Measurements from ENCODE around the gene POM121. TPM values are rescaled to one million over a fixed set of nuclear protein-coding genes. Genes with fewer than 3 reads are reported as not detected.
"Not testable (repeated sequence)": the region's sequence is repeated elsewhere in the genome, so short reads cannot be mapped to it uniquely, and the experiment has no call there.

Gene POM121
- 6.7 and 7.1 TPM in 2 replicates for total RNA-seq (2014; rRNA removed; shearing (Covaris generic))

DNA sequence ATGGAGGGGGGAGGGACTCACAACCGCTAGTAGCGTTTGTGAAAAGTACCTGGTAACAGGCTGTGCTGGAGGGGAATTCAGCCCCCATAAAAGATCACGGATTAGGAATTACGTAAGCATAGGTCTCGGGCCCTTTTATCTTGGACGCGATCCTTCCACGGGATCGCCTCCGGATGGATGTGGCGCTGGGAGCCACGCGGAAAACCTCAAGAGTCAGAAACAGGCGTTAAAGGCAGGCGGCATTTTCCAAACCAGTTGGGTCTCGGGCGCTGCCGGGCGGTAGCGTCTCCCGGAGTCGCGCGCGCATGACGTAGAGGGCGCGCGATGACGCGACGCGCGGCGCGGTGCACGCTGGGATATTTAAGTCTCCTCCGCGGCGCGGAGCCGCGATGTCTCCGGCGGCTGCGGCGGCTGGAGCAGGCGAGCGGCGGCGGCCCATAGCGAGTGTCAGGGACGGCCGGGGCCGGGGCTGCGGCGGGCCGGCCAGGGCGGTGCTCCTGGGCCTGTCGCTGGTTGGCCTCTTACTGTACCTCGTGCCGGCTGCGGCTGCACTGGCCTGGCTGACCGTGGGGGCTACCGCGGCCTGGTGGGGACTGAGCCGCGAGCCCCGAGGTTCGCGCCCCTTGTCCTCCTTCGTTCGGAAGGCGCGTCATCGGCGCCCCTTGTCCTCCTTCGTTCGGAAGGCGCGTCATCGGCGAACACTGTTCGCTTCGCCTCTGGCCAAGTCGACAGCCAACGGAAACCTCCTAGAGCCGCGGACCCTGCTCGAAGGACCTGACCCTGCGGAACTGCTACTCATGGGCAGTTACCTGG, at the start of gene POM121:
Gene POM121 (plus strand): TSS at position 363 of the 813 bp plus-strand sequence. CDS start 27 bp downstream, at position 390.
- peak; percentile 96 for DNase-seq (ENCODE audit: low read depth)

DNA sequence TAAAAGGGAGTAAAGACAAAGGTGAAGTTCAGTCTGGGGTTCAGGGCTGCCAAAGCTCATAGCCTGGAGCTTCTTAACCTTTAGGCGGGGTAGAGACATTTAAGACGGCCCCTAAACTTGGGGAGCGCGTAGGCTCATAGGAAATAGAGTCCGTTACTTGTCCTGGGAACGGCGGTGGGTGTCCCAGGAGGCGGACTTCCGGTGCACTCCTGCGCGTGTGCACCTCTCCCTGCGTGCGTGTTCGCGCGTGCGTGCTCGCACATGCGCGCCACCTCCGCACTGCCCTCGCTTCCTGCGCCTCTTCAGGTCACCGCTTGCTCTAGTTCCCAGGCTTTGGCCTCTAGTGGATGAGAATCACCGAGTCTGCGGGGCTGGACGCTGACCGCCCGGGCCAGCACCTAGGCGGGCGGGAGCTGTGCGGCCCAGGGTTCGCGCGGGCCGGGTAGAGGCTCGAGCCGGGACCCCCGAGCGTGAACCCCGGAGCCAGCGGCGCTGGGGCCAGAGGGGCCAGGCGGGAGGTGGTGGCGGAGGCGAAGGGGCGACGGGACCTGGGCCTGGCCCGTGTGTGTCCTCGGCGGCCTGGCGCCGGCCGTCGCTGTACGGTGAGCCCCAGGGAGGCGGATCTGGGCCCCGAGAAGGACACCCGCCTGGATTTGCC, 45.7 kb upstream of the POM121 start:
- peak; percentile 94 for DNase-seq (ENCODE audit: low read depth)

DNA sequence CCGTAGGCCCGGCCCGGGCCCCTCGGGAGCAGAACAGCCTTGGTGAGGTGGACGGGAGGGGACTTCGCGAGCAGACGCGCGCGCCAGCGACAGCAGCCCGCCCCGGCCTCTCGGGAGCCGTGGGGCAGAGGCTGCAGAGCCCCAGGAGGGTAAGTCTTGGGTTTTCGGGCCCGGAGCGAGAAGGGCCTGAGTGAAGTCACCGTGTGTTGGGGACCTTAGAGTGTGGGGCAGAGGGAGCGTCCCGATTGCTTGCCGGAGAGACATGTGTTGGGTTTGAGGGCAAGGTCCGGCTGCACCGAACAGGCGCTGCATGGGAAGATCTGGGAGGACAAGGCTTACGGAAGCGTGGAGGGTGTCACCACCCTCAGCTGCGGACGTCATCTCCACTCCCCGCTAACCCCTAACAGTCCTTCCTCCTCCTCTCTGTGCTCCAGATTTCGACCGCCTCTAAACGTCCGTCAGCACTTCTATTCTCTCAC, 45.1 kb upstream of the POM121 start:
- peak; percentile 77 for DNase-seq (ENCODE audit: low read depth)

DNA sequence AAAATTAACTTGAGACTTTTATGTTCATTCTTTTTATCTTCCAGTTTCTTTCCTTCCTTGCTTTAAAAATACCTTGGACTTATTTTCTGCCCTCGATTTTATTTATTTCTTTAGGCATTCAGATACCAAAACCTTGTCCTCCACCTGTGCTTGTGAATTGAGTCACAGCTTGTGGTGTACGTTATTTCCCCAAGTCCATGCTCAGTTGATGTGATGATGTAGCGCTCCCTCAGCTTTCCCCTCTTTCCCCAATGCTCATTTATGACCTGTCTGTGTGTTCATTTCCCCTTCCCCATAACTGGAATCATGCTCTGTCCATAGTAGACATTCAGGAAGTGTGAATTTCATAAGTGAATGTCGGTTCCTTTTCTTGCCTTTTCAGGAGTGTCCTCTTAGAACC, 33.1 kb upstream of the POM121 start:
- not testable (repeated sequence) for DNase-seq (ENCODE audit: low read depth)

DNA sequence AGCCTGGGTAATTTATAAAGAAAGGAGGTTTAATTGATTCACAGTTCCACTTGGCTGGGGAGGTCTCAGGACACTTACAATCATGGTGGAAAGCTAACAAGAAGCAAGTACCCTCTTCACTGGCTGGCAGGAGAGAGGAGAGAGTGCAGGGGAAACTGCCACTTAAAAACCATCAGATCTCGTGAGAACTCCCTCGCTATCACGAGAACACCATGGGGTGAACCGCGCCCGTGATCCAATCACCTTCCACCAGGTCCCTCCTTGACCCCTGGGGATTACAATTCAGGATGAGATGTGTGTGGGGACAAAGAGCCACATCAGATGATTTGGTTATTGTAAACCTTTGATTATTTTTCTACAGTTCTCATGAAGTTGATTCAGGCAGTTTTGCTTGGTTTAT, 20.2 kb upstream of the POM121 start:
- DNase-seq (ENCODE audit: low read depth): not testable (repeated sequence)

DNA sequence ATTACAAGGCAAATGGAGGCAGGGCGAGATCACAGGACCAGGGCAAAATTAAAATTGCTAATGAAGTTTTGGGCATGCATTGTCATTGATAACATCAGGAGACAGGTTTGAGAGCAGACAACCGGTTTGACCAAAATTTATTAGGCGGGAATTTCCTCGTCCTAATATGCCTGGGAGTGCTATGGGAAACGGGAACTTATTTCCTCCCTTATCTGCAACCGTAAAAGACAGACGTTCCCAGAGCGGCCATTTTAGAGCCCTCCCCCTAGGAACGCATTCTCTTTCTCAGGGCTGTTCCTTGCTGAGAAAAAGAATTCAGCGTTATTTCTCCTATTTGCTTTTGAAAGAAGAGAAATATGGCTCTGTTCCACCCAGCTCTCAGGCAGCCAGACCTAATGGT, 16.5 kb upstream of the POM121 start:
- DNase-seq (ENCODE audit: low read depth): not testable (repeated sequence)

DNA sequence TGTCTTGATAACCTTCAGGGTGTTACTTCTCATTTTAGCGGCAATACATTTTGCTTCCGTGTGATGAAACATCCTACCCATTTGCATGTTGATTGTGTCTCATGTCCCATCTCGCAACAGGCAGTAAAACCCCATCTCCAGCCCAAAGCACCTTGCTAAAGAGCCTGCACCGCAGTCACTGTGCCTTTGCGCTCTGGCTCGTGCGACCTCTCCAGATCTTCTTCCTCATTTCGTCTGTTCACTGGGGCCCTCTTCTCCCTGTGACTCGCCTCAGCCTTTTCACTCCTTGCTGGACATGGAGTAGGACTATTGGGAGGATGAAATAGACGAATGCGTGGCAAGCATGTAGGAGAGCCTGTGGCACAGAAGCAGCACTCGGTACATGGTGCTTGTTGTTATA, 13.5 kb upstream of the POM121 start:
- not testable (repeated sequence) for DNase-seq (ENCODE audit: low read depth)

DNA sequence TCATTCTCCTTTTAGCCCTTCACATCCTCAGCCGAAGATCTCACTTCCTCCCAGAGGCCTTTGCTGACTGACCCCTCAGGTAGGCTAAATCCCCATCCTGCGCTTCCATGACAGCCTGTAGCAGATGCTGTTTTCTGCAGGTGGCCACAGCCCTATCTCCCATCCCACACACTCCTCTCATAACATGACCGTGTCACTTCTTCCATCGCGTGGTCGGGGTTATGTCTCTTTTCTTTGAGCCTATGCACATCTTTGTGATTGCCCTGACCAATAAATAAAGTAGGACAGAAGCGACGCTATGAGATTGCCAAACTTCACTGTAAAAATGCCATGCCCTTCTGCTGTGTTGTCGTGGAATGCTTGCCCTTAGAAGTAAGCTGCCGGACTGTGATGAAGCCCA, 11.1 kb upstream of the POM121 start:
- DNase-seq (ENCODE audit: low read depth): not testable (repeated sequence)

DNA sequence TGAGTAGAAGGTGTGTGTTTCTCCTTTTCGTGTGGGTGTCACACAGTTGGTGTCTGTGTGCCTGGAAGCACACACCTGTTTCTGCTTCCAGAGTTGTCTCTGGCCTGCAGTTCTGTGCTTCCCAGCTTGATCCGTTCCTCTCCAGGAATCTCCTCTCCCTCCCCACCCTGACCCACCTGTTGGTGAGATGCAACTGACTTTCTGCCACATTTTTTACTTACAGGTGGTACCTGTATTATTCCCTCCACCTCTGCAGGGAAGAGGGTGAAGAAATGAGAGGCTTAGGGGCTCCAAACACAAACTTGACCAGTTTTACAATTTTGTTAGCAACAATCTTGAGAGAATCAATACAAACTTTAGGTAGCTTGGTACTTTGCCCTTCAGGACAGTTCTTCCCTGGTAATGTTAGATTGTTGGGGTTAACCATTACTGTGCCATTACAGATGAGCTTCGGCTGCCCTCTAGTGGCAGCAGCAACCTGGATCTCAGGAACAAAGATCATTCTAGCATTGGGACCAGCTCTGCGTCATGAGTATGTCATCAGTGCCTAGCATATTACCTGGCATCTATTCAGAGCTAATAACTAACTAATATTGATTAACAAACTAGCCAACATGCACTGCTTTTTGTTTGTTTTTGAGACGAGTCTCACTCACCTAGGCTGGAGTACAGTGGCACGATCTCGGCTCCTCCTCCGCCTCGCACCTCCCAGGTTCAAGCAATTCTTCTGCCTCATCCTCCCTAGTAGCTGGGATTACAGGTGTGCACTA, 10.0 kb upstream of the POM121 start:
- DNase-seq (ENCODE audit: low read depth): peak; percentile 71

DNA sequence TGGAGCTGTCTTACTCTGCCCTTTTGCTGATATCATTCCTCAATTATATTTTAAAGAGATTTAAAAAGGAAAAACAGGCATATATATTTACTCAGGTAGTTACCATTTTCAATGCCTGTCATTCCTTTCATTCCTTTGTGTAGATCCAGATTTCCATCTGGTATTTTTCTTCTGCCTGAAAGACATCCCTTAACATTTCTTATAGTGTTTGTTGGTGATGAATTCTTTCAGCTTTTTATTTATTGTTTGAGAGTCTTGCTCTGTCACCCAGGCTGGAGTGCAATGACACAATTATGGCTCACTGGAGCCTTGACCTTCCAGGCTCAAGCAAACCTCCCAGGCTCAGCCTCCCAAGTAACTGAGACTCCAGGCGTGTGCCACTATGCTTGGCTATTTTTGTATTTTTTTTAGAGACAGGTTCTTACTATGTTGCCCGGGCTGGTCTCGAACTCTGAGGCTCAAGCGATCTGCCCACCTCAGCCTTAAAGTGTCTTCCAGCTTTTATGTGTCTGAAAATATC, 5.6 kb upstream of the POM121 start:
- no peak for DNase-seq (ENCODE audit: low read depth)

DNA sequence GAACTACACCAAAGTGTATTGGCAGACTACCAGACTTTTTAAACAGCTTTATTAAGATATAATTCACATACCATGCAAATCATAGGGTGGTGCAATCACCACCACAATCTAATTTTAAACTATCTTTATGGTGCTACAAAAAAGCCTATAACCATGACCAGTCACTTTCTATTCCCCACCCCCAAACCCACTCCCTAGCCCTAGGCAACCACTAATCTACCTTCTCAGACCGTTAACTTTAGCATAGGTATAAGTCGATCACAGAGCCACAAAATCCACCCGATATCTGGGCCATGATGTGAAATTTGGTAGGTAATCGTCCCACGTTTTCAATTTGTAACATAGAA, 536 bp upstream of the POM121 start:
- no peak for DNase-seq (ENCODE audit: low read depth)

DNA sequence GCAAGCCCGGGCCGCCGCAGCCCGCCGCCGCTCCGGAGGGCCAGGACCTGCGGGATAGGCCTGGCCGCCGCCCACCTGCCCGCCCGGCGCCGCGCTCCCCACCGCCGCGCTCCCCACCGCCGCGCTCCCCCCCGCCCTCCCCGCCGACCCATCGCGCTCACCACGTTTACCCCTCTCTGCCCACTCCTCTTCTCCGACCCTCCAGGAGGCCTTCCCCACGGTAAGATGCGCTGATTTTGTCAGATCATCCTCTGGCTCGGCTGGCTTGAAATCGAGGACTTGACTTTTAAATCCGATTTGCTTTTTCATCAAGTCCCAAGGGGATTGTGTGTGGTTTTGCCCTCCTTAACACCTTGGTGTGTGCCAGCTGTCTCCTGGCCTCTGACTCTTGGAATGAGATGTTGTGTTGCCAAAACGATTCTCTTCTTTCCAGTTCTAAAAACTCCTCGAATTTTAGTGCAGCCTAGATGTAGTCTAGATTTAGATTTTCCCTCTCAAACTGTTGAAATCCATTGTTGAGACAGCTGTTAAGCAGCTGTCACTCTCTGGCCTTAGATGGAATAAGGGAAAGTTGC, 738 bp downstream of the POM121 start:
- DNase-seq (ENCODE audit: low read depth): peak; percentile 27

DNA sequence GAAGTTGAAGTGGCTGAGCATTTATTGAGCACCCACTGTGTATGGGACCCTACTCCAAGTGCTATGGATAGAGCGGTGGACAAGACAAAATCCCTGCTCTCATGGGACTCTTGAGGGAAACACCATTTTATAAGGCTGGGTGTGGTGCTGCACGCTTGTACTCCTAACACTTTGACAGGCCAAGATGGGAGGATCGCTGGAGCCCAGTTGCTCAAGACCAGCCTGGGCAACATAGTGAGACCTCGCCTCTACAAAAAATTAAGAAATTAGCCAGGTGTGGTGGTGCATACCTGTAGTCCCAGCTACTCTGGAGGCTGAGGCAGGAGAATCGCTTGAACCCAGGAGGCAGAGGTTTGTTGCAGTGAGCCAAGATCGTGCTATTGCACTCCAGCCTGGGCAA, 2.9 kb downstream of the POM121 start:
- not testable (repeated sequence) for DNase-seq (ENCODE audit: low read depth)

DNA sequence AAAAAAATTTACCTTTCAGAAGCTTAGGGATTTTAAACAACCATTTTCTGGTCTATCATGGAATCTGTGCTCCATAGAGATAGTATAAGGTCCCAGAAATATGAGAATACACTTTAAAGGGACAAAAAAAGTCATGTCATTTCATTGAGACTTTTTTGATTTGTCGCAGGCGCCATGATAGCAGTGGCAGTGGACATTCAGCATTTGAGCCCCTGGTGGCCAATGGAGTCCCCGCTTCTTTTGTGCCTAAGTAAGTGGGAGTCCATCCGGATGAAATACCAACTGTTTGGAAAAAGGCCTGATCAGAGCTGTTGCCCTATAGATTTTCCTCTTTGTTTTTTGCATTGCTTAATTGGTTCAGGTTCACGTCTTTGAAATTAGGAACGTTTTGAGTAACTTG, 3.3 kb downstream of the POM121 start:
- not testable (repeated sequence) for DNase-seq (ENCODE audit: low read depth)

DNA sequence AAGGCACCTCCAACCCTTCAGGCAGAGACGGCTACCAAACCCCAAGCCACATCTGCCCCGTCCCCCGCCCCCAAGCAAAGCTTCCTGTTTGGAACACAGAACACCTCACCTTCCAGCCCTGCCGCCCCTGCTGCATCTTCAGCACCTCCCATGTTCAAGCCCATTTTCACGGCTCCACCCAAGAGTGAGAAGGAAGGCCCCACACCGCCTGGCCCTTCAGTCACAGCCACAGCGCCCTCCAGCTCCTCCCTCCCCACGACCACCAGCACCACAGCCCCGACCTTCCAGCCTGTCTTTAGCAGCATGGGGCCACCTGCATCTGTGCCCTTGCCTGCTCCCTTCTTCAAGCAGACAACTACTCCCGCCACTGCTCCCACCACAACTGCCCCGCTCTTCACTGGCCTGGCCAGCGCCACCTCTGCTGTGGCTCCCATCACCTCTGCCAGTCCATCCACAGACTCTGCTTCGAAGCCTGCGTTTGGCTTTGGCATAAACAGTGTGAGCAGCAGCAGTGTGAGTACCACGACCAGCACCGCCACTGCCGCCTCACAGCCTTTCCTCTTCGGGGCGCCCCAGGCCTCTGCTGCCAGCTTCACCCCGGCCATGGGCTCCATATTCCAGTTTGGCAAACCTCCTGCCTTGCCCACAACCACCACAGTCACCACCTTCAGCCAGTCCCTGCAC, 17.3 kb downstream of the POM121 start:
- not testable (repeated sequence) for DNase-seq (ENCODE audit: low read depth)

DNA sequence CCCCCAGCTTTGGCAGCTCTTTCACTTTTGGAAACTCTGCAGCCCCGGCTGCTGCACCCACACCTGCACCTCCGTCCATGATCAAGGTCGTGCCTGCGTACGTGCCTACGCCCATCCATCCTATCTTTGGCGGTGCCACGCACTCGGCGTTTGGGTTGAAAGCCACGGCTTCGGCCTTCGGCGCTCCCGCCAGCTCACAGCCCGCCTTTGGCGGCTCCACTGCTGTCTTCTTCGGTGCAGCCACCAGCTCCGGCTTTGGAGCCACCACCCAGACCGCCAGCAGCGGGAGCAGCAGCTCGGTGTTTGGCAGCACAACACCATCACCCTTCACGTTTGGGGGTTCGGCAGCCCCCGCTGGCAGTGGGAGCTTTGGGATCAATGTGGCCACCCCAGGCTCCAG, 18.1 kb downstream of the POM121 start:
- not testable (repeated sequence) for DNase-seq (ENCODE audit: low read depth)

DNA sequence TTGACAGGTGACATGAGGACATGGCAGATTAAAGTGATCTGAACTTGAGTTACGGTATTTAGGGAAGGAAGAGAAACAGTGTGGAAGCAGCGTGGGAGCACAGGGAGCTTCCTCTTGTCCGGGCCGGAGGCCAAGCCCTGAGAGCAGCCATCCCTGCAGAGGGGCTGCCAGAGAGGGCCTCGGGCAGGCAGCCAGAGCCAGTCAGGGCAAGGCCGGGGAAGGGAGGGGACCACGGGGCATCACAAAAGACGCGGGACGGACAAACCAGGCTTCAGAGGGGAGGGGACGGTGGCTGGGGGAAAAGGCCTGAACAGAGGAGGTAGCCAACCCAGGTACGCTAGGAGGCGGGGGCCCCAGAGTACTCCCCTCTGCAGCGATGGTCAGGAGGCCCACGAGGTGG, 20.0 kb downstream of the POM121 start:
- DNase-seq (ENCODE audit: low read depth): not testable (repeated sequence)

DNA sequence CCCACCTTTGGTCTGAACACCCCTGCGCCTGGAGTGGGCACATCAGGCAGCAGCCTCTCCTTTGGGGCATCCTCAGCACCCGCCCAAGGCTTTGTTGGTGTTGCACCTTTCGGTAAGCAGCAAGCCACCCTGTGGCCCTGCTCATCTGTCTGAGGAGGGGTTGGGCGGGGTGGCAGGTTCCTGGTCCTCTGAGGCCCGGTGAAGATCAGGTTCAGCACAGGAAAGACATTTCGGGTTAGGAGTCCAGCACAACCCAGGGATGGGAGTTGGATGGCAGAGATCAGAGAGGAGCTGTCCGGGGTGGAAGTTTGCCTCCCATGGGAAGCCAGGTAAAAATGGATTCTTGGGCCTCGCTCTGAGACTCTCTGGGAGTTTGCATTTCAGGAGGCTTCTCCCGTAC, 20.7 kb downstream of the POM121 start:
- not testable (repeated sequence) for DNase-seq (ENCODE audit: low read depth)

DNA sequence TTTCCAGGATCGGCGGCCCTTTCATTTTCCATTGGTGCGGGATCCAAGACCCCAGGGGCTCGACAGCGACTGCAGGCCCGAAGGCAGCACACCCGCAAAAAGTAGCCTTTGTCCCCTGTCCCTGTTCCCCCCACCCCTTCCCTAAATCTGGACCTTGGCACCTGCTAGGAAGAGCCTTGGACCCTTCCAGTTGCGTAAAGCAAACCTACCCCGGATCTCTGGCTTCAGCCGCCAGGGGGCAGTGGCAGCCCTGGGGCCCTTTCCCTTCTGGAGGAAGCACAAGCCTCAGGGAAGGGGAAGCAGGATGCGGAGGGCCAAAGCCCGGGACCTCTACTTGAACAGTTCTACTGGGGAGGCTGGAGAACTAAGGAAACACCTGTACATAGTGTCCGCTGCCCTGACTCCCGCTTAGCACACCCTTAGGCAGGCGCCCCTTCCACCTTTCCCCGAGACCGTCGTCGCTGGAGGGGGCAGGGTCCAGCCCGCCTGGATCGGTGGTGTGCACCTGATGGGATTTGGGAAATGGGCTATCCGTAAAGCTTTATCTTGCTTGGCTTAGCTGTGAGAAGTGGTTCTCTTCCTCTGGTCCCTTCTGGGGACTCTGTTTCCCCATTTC, 21.3 kb downstream of the POM121 start:
- not testable (repeated sequence) for DNase-seq (ENCODE audit: low read depth)

DNA sequence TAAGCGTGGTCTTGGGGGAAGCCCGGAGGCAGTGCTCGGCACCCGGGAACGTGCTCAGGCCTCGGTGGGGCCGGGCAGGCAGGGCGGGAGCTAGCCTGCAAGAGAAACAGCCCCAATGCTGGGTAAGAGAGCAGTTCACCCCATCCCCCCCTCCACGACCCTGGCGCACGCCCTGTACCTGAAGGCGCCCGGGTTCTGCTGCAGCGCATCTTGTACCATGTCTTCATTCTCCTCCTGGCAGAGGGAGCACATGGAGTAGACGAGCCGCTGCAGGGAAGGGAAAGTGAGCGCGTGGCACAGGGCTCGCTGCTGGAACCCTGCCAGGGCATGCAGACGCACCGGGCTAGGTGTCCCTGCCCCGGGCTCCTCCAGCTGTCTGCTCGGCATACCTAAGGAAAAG, 23.8 kb downstream of the POM121 start:
- DNase-seq (ENCODE audit: low read depth): not testable (repeated sequence)

DNA sequence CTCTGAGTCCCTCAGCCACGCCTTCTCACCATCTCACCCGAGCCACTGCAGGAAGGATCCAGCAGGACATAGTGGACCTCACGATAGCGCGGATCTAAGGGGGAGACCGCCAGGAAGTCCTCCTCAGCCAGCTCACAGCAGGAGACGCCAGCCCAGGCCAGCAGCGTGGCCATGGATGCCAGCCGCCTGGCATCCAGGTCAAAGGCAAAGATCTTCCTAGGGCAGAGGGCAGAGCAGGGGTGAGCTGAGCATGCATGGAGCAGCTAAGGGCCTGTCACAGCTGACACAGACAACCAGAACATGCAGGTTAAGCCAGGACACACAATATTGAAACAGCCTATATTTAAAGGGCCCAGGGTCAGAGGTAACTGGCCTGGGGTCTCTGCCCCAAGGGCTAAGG, 24.4 kb downstream of the POM121 start:
- not testable (repeated sequence) for DNase-seq (ENCODE audit: low read depth)

Data from Daoy (cell line).